Measurements from ENCODE around the gene NGEF.
A peak's percentile ranks its signal among the peaks of the same experiment; 100 is the strongest.

The NGEF gene

DNA sequence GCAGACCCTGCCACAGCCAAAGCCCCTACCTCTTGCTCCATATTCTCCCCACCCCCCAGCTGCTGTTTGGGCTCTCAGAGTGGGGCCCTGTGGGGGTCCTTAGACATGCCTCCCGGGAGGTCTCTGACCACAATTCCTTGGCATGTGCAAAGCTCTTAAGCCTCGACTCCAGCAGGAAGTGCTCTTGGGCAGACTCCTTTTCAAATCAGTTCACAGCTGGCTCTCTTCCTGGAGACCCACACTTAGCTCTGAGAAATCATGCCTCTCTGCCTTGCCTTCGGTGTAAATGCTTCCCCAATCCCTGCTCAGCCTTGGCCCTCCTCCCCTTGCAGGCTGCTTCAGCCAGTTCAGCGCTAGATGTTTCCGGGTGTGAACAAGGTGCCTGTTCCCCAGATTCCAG lies 46.9 kb downstream of the NGEF start:
- DNase-seq (ENCODE audit: low read depth): no peak

DNA sequence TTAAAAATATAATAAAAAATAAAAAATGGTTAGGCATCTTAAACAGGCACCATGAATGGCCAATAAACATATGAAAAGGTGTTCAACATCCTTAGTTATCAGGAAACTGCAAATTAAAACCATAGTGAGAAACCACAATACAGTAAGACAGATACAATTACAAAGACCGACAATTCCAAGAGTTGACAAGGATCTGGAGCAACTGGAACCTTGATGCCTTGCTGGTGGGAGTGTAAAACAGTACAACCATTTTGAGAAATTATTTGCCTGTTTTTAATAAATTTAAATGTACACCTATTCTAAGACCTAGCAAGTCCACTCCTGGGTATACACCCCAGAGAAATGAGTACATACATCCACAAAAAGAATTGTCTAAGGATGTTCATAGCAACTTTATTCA lies 49.1 kb downstream of the NGEF start:
- no peak for DNase-seq (ENCODE audit: low read depth)

DNA sequence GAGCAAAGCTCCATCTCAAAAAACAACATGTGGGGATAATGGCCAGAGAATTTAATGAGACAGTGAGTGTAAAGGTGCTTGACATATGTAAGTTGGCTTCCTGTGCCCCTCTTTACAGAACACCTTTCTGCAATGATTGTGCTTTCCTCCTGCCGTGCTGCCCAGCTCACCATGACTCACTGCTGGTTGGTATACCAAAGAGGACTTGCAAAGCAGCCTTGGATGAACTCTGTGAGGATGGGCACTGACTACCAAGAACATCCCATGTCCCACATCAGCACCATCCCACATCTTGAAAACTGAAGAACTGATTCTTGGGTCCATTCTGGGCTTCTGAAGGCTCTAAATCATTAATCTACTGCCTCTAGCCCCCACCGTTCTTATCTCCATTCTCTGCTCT lies 52.2 kb downstream of the NGEF start:
- no peak for DNase-seq (ENCODE audit: low read depth)

DNA sequence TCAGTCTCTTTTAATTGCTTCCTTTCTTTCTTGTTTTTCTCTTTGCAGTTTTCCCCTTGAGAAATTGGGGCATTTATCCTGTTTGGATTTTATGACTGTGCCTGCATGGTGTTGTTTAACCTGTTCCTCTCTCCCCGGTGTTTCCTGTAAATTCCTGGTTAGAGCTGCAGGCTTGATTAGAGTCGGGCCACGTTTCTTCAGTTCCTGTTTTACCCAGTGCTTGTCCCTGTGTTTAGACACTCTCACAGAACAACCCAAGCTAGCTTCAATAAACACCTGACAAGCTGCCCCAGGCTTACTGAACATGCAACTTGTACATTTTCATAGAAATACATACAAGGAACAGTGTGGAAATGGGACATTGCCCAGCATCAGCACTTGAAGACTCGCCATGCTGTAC lies 53.9 kb downstream of the NGEF start:
- no peak for DNase-seq (ENCODE audit: low read depth)

DNA sequence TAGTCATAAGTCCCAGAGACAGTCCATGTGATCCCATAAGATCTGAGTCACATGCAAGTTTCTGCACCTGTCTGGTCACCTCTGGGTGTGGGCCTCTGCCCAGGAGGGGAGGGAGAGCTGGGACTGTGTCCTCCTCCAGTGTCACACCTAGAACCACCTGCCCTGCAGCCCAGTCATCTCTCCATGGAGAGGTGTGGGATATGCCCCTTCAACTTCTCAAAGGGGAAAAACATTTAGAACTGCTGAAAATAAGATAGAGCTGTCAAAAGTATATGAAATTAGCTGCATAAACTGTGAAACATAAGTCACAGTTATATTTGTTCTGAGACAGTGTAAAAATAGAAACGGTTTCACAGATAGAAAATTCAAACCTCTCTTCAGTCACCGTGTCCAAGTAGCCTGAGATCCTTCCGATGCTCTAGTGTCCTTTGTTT lies 55.4 kb downstream of the NGEF start:
- DNase-seq (ENCODE audit: low read depth): no peak

DNA sequence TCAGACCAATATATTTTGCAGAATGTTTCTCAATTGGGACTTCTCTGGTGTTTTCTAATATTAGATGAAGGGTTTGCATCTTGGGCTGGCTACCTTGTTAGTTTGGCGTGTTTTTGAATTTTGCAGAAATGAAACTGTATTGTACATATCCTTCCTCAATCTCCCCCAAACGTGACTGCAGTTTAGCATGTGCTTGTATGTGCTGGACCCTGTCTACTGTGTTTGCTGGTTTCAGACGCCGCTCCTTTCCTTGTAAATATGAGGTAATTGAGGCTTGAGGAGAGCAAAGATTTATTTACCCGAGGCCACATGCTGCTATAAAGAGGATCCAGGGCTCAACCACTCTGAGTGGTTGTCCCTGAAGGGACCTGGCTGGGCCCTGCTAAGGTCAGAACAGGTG lies 57.2 kb downstream of the NGEF start:
- DNase-seq (ENCODE audit: low read depth): no peak

DNA sequence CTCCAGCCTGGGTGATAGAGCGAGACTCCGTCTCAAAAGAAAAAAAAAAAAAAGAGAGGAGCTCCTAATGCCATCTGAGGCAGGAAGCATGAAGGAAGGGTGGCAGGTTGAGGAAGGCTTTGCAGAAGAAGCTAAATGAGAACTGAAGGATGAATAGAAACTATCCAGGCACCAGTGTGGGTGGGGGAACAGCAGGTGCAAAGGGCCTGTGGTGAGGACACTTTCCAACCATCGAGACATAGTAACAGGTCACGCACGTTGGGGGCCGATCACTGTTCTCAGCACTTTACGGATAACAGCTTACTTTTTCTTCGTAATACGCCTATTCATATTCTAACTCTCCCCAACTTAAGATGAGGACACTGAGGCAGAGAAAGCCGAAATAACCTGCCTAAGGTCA lies 58.4 kb downstream of the NGEF start:
- no peak for DNase-seq (ENCODE audit: low read depth)

DNA sequence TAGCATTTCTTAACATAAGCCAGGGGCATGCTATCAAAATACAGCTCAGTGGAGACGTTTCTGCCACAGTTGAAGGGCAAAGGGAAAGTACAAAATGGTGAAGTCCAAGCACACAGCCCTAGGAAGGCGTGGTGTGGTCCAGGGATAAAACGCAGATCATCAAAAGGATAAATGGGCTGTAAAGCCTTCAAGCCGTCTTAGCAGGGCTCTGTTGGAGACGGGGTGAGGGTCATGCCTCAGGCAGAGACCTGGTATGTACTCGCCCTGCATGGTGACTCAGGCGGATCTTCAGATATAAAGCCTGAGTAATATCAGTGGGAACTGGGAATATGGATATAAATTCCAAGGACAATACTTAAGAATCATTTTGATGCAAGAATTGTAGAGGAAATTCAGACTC lies 61.2 kb downstream of the NGEF start:
- DNase-seq (ENCODE audit: low read depth): no peak

DNA sequence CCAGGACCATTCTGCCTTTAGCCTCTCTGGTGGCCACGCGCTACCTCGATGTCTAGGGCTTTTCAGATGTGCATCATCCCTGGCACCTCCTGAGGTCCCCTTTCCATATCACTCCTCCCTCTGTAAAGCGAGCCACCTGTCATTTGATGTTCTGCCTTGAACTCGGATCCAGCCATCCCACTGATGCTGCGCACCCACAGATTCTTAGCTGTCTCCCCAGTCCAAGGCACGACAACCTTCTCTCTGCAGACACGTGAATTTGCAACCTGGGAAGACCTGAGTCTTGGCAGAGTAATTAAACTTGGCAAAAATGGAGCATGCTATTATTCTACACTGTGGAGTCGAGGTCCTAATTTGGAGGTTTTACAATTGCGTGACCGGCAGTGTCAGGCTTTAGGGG lies 61.9 kb downstream of the NGEF start:
- no peak for DNase-seq (ENCODE audit: low read depth)

DNA sequence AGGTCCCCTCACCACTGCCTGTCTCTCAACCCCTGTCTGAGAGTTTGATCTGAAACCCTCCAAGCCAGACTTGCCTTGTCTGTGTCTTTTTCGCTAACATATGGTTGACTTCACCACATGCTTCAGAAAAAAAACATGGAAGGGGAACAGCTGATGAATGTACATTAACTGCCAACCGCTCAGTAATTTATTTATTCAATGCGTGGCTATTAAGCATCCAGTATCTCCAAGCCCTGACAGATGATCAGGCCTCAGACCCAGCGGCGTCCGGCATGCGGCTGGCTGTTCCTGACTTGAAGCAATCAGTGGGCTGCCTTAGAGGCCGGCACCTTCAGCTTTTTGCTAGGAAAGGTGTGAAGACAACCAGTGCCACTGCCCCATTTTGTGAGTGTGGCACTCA lies 62.3 kb downstream of the NGEF start:
- DNase-seq (ENCODE audit: low read depth): no peak

DNA sequence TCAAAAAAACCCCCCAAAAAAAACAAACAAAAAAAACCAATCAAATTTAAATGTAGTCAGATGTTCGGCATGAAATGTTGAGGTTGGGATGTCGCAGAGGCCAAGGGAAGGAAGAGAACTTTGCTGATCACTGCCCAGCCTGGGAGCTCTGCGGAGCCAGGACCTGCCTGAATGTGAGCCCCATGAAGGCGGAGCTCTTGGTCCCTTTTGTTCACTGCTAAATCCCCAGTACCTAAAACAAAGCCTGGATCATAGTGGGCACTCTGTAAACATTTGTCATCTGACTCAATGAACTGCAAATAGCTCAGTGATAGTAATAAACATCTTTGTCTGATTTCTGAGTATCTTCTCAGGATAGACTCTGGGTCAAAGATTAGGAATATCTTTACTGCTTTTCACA lies 64.0 kb downstream of the NGEF start:
- no peak for DNase-seq (ENCODE audit: low read depth)

DNA sequence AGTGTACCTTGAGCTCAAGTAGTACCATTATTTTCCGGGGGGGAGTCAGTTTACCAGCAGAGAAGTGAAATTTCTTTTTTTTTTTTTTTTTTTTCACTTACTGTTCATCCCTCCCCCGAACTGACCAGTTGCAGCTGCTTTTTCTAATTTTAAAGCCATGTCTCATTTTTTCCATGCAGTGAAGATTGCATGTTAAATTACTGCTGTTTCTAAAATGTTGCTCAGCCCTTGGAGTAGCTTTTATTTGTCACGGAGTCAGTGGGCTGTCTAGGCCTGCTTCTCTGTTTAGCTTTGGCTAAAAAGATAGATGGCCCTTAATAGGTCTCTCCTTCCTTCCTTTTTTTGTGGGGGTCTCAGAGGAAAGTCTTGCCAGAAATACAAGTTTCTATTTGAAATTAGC lies 70.2 kb downstream of the NGEF start:
- DNase-seq (ENCODE audit: low read depth): no peak

DNA sequence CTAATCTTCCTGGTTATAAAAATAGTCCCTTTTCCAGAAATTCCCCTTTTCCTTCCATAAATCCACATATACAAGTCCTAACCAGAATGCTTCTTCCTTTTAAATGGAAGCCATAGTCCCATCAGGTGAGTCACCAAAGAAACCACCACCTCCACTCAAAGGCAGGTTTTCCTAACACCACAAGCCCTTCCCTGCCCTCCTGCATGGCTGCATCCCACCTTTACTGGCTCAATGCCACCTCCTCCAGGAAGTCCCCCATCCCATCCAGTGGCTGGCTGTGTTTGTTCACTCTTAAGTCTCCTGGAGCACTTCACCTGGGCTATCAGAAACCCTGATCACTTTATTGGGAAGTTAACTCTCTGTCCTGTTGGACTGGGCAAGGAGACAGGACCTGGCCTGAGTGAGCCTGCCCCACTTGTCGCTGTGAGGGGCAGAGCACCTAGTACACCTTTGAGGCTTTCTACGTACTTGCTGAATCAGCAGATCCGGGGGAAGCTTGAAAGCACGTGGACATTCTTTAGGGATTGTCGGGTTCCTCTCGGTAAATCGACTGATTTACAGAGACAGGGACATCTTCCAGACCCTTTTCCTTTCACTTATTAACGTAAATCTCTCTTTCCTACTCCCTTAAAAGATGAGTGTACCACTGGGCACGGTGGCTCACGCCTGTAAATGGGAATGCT lies 71.0 kb downstream of the NGEF start:
- DNase-seq (ENCODE audit: low read depth): no peak

DNA sequence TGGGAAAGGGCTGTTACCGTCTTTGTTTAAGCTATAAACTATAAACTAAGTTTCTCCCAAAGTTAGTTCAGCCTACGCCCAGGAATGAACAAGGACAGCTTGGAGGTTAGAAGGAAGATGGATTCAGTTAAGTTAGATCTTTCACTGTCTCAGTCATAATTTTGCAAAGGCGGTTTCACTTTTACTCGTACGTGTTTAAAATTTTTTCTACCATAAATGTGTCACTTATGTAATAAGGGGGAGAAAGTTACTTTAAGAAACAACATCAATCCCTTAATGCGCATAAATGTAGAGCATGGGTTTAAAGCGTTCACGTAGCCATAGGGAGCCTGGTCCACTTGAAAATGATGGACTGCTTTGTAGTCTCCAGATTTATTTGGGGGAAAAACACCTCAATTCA lies 71.7 kb downstream of the NGEF start:
- no peak for DNase-seq (ENCODE audit: low read depth)

DNA sequence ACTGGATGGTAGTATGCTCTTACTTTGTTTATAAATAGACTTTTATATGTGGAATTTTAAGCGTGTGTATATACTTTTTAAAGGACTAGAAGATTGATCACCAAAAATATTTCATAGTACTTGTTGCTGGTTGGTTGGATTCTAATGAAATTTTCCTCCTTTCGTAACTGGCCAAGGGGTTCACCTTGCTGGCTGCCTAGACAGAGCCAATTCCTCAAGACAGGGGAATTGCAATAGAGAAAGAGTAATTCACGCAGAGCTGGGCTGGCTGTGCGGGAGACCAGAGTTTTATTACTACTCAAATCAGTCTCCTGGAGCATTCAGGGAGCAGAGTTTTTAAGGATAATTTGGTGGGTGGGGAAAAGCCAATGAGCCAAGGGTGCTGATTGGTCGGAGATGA lies 72.3 kb downstream of the NGEF start:
- DNase-seq (ENCODE audit: low read depth): no peak

DNA sequence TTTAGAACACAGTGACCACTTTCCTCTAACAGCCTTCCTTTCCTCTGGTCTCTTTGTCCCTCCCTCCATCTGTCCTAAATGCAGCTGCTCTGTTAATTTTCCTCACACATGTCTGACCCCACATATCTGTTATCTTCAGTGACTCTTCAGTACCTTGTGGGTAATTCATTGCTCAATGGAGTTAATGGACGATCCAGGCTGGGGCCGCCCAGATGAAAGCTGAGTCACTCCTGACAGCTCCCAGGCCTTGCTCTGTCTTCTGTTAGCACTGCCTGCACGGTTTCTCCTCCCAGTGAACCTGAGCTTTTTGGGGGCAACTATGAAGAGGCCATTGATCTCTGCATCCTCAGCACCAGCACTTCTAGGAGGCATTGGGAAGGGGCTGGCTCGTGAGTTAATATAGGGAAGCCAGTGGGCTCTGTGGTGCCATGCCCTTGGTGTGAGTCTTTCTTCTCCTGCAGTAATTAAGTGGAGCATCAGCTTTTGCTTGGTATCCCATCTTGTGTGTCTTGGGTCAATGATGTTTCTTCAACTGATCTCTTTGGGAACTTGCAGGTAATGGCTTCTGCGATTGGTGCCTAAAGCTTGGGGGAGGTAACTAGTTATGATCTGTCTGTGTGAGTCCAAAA lies 75.7 kb downstream of the NGEF start:
- peak; percentile 22 for DNase-seq (ENCODE audit: low read depth)

DNA sequence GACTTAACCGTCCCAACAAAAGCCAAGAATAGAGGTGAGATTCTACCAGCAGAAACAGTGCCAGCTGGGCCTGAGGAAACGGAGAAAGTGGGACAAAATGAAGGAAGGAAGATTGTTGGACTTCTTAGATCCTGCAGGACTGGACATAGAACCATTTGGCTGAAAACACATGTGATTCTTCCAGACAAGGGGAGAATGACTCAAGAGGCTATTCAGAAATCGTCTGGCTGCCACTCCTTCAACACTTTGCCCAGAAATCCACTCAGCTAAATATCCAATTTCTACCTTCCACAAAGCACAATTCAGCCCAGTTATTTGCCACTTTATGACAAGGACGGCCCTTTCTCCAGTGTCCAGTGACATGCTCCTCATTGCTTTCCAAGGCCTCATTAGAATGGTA lies 81.4 kb downstream of the NGEF start:
- DNase-seq (ENCODE audit: low read depth): no peak

DNA sequence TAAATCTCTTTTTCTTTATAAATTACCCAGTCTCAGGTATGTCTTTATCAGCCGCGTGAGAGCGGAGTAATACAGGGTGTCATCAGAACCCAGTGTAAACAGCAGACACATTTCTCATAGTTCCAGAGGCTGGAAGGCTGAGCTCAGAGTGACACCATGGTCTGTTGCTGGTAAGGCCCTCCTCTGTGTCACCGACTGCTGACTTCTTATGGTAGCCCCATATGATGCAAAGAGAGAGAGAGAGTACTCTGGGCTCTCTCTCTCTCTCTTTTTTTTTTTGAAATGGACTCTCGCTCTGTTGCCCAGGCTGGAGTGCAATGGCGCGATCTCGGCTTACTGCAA lies 83.0 kb downstream of the NGEF start:
- DNase-seq (ENCODE audit: low read depth): no peak

DNA sequence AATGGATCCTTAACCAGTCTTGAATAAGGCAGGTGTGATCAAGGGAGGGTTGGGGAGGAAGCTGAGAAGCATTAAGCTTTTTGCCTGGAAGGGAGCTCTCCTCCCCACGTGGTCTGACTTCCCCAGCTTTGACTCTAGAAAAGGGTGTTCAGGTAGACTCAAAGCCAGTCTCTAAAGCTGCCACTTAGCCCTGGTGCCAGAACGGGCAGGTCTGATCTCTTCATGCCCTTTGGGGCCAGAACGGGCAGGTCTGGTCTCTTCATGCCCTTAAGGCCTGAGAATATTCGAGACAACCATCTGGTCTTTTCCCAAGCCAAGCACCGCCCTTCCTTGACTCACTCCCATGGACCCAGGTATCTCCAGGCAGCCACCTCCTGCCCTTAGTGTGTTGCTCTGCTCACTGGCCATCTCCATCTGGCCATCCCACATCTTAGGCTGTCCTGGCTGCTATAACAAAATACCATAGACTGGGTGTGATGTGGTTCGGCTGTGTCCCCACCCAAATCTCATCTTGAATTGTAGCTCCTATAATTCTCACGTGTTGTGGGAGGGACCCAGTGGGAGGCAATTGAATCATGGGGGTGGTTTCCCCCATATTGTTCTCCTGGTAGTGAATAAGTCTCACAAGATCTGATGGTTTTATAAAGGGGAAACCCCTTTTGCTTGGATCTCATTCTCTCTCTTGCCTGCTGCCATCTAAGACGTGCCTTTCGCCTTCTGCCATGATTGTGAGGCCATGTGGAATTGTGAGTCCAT lies 83.6 kb downstream of the NGEF start:
- DNase-seq (ENCODE audit: low read depth): no peak

DNA sequence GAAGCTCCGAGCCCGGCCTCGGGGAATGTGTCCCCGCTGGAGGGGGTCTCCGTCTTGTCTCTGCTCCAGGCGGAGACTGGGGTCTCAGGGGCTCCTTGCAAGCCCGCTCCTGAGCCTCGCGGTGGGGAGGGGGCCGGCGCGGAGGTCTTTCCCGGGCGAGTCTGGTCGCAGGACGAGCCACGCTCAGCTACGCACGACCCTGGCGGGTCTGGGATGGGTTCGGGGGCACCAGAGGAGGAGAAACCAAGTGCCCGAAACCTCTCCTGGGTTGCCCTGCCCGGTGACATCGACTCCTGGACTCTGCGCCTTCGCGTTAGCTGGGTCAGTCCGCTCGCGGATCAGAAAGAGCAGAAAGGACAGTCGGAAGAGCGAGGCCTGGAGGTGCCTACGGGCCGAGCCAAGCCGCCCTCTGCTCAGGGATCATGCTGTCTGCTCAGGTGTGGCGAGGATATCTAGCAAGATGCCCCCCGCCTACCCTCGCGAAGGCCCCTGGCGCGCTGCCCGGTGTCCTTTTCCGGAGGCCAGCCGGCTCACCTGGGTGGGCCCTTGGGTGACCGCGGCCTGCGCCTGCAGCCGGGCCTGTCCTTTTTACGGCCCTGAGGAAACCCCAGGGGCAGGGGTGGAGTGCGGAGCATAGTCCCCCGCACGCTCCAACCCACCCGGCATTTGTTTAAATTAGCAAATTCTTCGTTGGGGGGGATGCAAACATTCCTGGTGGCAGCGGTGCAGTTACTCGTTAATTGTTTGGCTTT lies 84.3 kb downstream of the NGEF start:
- DNase-seq (ENCODE audit: low read depth): no peak

DNA sequence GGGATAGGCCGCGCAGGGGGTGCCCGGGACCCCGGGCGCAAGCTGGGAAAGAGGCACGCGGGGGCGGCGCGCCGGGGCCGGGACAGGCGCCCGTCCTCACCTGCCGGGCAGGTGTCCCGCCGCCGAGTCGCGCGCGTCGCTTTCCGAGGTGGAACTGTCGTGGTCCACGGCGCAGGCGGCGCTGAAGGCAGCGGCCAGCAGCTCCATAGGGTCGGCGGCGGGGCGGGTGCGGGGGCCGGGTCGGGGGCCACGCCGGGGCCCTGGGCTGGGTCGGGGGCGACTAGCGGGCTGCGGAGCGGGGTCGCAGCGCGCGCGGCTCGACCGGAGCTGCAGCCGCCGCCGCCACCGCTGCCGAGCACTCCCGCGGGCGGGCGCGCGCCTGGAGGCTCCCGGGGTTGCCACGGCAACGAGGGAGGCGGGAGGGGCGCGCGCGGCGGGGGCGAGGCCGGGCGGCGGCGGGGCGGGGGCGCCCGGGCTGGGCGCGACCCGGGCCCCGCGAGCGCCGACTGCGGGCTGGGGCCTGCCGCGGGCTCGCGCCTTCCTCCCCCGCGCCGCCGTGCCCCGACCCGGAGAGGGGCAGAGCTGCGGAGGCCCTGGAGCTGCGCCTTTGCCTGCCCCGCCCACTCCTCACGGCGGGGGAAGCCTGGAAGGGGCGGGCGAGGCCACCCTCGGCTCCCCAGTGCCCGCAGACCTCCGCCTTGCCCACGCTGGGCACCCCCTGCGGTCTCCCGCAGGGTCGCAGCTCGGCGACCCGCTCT lies 85.1 kb downstream of the NGEF start:
- no peak for DNase-seq (ENCODE audit: low read depth)
